ENCODE results near the gene DHX9.
A peak's percentile ranks its signal among the peaks of the same experiment; 100 is the strongest.

The DHX9 gene

DNA sequence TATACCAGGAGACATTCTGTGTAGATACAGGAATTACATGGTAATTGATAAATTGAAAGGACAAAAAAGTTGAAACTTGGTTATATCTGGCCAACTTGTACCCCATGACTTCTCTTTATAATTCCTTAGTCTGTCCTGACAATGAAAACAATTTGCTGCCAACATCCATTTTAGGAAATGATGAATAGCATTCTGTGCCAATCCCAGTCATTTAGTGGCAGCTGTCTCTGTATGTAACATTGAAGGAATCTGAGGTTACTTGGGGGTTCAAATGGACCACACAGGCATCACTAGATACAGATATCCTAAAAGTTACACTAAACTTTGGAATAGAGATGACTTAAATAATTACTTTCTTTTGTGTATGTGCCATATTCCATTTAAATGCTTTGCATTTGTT, 38.2 kb downstream of the DHX9 start:
- TF ChIP-seq FOXM1 (IDR thresholded peaks at IDR 0.05; ENCODE audit: borderline replicate concordance, low read depth): no peak
- TF ChIP-seq ZBTB7A (IDR thresholded peaks at IDR 0.05; ENCODE audit: low read depth): no peak
- TF ChIP-seq EP300 (IDR thresholded peaks at IDR 0.05; ENCODE audit: borderline replicate concordance): no peak
- no peak for TF ChIP-seq TAF1 (IDR thresholded peaks at IDR 0.05; ENCODE audit: low read depth)
- no peak for TF ChIP-seq CREB1 (IDR thresholded peaks at IDR 0.05; ENCODE audit: low read depth)
- no peak for TF ChIP-seq TEAD4 (IDR thresholded peaks at IDR 0.05)
- no peak for TF ChIP-seq RAD21 (IDR thresholded peaks at IDR 0.05; ENCODE audit: low read depth)
- TF ChIP-seq, protein P1, sequence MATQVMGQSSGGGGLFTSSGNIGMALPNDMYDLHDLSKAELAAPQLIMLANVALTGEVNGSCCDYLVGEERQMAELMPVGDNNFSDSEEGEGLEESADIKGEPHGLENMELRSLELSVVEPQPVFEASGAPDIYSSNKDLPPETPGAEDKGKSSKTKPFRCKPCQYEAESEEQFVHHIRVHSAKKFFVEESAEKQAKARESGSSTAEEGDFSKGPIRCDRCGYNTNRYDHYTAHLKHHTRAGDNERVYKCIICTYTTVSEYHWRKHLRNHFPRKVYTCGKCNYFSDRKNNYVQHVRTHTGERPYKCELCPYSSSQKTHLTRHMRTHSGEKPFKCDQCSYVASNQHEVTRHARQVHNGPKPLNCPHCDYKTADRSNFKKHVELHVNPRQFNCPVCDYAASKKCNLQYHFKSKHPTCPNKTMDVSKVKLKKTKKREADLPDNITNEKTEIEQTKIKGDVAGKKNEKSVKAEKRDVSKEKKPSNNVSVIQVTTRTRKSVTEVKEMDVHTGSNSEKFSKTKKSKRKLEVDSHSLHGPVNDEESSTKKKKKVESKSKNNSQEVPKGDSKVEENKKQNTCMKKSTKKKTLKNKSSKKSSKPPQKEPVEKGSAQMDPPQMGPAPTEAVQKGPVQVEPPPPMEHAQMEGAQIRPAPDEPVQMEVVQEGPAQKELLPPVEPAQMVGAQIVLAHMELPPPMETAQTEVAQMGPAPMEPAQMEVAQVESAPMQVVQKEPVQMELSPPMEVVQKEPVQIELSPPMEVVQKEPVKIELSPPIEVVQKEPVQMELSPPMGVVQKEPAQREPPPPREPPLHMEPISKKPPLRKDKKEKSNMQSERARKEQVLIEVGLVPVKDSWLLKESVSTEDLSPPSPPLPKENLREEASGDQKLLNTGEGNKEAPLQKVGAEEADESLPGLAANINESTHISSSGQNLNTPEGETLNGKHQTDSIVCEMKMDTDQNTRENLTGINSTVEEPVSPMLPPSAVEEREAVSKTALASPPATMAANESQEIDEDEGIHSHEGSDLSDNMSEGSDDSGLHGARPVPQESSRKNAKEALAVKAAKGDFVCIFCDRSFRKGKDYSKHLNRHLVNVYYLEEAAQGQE (IDR thresholded peaks at IDR 0.05; ENCODE audit: low read depth): no peak
- TF ChIP-seq TCF12 (IDR thresholded peaks at IDR 0.05; ENCODE audit: low read depth): no peak
- TF ChIP-seq NFIC (IDR thresholded peaks at IDR 0.05): no peak
- no peak for TF ChIP-seq EGR1 (IDR thresholded peaks at IDR 0.05)
- TF ChIP-seq, protein P2, sequence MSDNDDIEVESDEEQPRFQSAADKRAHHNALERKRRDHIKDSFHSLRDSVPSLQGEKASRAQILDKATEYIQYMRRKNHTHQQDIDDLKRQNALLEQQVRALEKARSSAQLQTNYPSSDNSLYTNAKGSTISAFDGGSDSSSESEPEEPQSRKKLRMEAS (IDR thresholded peaks at IDR 0.05): no peak
- no peak for TF ChIP-seq YY1 (IDR thresholded peaks at IDR 0.05; ENCODE audit: low read depth)
- TF ChIP-seq, protein P3, sequence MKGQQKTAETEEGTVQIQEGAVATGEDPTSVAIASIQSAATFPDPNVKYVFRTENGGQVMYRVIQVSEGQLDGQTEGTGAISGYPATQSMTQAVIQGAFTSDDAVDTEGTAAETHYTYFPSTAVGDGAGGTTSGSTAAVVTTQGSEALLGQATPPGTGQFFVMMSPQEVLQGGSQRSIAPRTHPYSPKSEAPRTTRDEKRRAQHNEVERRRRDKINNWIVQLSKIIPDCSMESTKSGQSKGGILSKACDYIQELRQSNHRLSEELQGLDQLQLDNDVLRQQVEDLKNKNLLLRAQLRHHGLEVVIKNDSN (IDR thresholded peaks at IDR 0.05): no peak
- TF ChIP-seq CEBPB (IDR thresholded peaks at IDR 0.05): no peak

DNA sequence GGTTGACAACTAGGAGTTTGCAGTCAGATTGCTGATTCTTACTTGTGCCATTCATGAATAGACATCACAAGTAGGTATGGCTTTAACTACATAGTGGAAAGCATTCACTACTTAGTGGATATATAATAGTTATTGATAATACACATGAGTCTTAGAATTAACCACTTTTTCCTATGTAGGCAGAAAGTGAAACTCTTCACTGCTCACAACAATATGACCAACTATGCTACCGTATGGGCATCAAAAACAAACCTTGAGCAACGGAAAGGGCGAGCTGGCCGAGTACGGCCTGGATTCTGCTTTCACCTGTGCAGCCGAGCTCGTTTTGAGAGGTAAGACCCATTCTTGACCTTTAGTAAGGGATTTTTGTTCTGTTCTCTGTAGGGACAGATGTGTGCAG, 38.7 kb downstream of the DHX9 start:
- TF ChIP-seq, protein P3 (IDR thresholded peaks at IDR 0.05): no peak
- no peak for TF ChIP-seq YY1 (IDR thresholded peaks at IDR 0.05; ENCODE audit: low read depth)
- TF ChIP-seq RAD21 (IDR thresholded peaks at IDR 0.05; ENCODE audit: low read depth): no peak
- no peak for TF ChIP-seq TAF1 (IDR thresholded peaks at IDR 0.05; ENCODE audit: low read depth)
- no peak for TF ChIP-seq TCF12 (IDR thresholded peaks at IDR 0.05; ENCODE audit: low read depth)
- no peak for TF ChIP-seq FOXM1 (IDR thresholded peaks at IDR 0.05; ENCODE audit: borderline replicate concordance, low read depth)
- TF ChIP-seq CEBPB (IDR thresholded peaks at IDR 0.05): no peak
- no peak for TF ChIP-seq EP300 (IDR thresholded peaks at IDR 0.05; ENCODE audit: borderline replicate concordance)
- TF ChIP-seq CREB1 (IDR thresholded peaks at IDR 0.05; ENCODE audit: low read depth): no peak
- no peak for TF ChIP-seq ZBTB7A (IDR thresholded peaks at IDR 0.05; ENCODE audit: low read depth)
- TF ChIP-seq TEAD4 (IDR thresholded peaks at IDR 0.05): no peak
- TF ChIP-seq, protein P1 (IDR thresholded peaks at IDR 0.05; ENCODE audit: low read depth): no peak
- TF ChIP-seq, protein P2 (IDR thresholded peaks at IDR 0.05): no peak
- no peak for TF ChIP-seq NFIC (IDR thresholded peaks at IDR 0.05)
- no peak for TF ChIP-seq EGR1 (IDR thresholded peaks at IDR 0.05)

DNA sequence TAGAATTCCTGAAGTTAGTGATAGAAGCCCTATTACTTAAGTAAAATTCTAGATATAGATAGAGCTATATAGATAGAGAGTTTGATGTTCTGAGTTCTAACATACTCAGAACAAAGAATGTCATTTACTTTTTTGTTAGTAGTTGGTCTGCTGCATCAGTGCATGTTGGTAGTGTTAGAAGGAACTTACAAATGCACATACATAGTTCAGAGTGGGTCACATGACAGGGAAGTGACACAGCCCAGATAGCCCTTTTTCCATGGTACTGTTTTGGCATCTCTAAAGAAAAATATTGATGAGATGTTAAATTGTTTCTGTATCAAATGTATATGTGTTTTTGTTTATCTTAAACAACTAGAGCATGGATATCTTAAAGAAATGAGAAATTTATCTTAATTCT, 45.7 kb downstream of the DHX9 start:
- TF ChIP-seq TCF12 (IDR thresholded peaks at IDR 0.05; ENCODE audit: low read depth): no peak
- TF ChIP-seq, protein P3 (IDR thresholded peaks at IDR 0.05): peak; percentile 41; the same call in 1 of the 2 replicates
- TF ChIP-seq ZBTB7A (IDR thresholded peaks at IDR 0.05; ENCODE audit: low read depth): no peak
- no peak for TF ChIP-seq NFIC (IDR thresholded peaks at IDR 0.05)

DNA sequence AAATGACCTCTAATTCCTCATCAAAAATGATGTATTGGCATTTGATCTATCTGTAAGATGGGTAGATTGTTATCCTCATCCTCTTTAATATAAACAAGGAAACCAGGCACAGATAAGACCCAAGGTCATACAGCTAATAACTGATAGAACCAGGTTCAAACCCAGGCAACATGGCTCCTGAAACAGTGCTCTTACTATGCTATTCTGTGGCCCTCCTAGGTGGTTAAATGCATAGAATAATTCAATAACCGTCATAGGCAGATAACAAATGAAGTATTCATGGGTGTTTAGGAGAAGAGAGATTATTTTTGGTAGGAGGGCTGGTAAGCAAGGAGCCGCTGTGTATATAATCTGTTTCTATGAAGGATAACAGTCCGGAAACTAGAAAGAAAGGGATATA, 46.4 kb downstream of the DHX9 start:
- TF ChIP-seq, protein P2 (IDR thresholded peaks at IDR 0.05): no peak
- TF ChIP-seq TCF12 (IDR thresholded peaks at IDR 0.05; ENCODE audit: low read depth) (no peak), EP300 (IDR thresholded peaks at IDR 0.05; ENCODE audit: borderline replicate concordance) (no peak)

DNA sequence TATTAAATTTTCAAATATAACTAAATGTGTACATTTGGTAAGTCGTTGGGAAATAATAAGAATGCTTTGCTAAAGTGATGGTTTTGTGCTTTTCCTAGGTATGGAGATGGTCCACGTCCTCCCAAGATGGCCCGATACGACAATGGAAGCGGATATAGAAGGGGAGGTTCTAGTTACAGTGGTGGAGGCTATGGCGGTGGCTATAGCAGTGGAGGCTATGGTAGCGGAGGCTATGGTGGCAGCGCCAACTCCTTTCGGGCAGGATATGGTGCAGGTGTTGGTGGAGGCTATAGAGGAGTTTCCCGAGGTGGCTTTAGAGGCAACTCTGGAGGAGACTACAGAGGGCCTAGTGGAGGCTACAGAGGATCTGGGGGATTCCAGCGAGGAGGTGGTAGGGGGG, 47.8 kb downstream of the DHX9 start:
- TF ChIP-seq TCF12 (IDR thresholded peaks at IDR 0.05; ENCODE audit: low read depth) (no peak), ZBTB7A (IDR thresholded peaks at IDR 0.05; ENCODE audit: low read depth) (no peak), CEBPB (IDR thresholded peaks at IDR 0.05) (no peak), EGR1 (IDR thresholded peaks at IDR 0.05) (no peak), CREB1 (IDR thresholded peaks at IDR 0.05; ENCODE audit: low read depth) (no peak), YY1 (IDR thresholded peaks at IDR 0.05; ENCODE audit: low read depth) (no peak), EP300 (IDR thresholded peaks at IDR 0.05; ENCODE audit: borderline replicate concordance) (no peak), TEAD4 (IDR thresholded peaks at IDR 0.05) (no peak), FOXM1 (IDR thresholded peaks at IDR 0.05; ENCODE audit: borderline replicate concordance, low read depth) (no peak), TAF1 (IDR thresholded peaks at IDR 0.05; ENCODE audit: low read depth) (no peak), RAD21 (IDR thresholded peaks at IDR 0.05; ENCODE audit: low read depth) (no peak), NFIC (IDR thresholded peaks at IDR 0.05) (no peak)
- TF ChIP-seq, protein P3 (IDR thresholded peaks at IDR 0.05): no peak
- TF ChIP-seq, protein P2 (IDR thresholded peaks at IDR 0.05): no peak
- TF ChIP-seq, protein P1 (IDR thresholded peaks at IDR 0.05; ENCODE audit: low read depth): no peak

Data from Ishikawa (cell line).